B cell (primary cell): ENCODE measurements around the gene TRIO. TPM values are rescaled to one million over a fixed set of nuclear protein-coding genes. Genes with fewer than 3 reads are reported as not detected.

Source experiments
- ATAC-seq: fragments of 200-7000 bp; cut with Tn5 transposase; one replicate; pipeline ENCODE4 v1.10.0; 2021; ENCODE audit warnings: low read depth, mild to moderate bottlenecking, moderate number of reproducible peaks, moderate library complexity
- CTCF ChIA-PET: fragments of 350-600 bp; sonication (Branson Sonifier 250); formaldehyde crosslinking; loops from one replicate; lab custom pipeline; 2021; ENCODE audit warnings: antibody characterized with exemption, inconsistent platforms; lab: Charles Lee
- POLR2A ChIA-PET: fragments of 350-600 bp; sonication (Branson Sonifier 250); formaldehyde crosslinking; loops from one replicate; lab custom pipeline; 2021; ENCODE audit warnings: antibody characterized with exemption; lab: Charles Lee
- DNase-seq: peaks from one replicate; pipeline ENCODE4 v3.0.0; 2013
- H2AFZ ChIP-seq: 2 replicates; pipeline ENCODE4 v1.6.1; 2012; ENCODE audit warnings: mild to moderate bottlenecking, low read depth, low read length; ENCODE audit not compliant: insufficient read depth, poor library complexity, severe bottlenecking
- H3K27ac ChIP-seq, 2 donors: 1 replicate in 1 of 2; 2 replicates in 1 of 2; pipeline ENCODE4 v1.5.1; 2012 to 2013; ENCODE audit warnings: low read length in 2 of 2, mild to moderate bottlenecking in 2 of 2, moderate library complexity in 1 of 2
- H3K27me3 ChIP-seq, 4 experiments: fragments of 200-600 bp in 1 of 4; sonication (generic) in 1 of 4; replicated peaks in 1 of 4; 1 replicate in 2 of 4; 2 replicates in 2 of 4; pipeline versions ENCODE4 v1.6.1 to v1.7.0; 2013 to 2016; ENCODE audit warnings: low read length in 3 of 4, mild to moderate bottlenecking in 2 of 4, mixed read lengths in 1 of 4, moderate library complexity in 1 of 4; ENCODE audit not compliant: insufficient read depth in 4 of 4, control insufficient read depth in 3 of 4; ENCODE audit errors: control extremely low read depth in 1 of 4
- H3K36me3 ChIP-seq, 2 experiments: replicated peaks in 1 of 2; 1 replicate in 1 of 2; 2 replicates in 1 of 2; pipeline versions ENCODE4 v1.6.1 to v1.7.1; 2013; ENCODE audit warnings: low read length in 1 of 2; ENCODE audit not compliant: insufficient read depth in 2 of 2, control insufficient read depth in 1 of 2; ENCODE audit errors: control extremely low read depth in 1 of 2, extremely low read depth in 1 of 2
- H3K4me1 ChIP-seq, 2 donors: fragments of 200-600 bp in 1 of 2; sonication (generic) in 1 of 2; 1 replicate in 1 of 2; 2 replicates in 1 of 2; pipeline versions ENCODE4 v1.5.1 to v1.6.1; 2013 to 2017; ENCODE audit warnings: low read length in 2 of 2; ENCODE audit not compliant: control insufficient read depth in 2 of 2, insufficient read depth in 2 of 2
- H3K4me2 ChIP-seq: replicated peaks from 2 replicates; pipeline ENCODE3; 2012; ENCODE audit warnings: mild to moderate bottlenecking, low read depth, low read length; ENCODE audit not compliant: poor library complexity, severe bottlenecking
- H3K4me3 ChIP-seq, 5 experiments: fragments of 200-600 bp in 1 of 5; sonication (generic) in 1 of 5; 1 replicate in 3 of 5; 2 replicates in 2 of 5; pipeline versions ENCODE4 v1.5.1 to v1.7.0; 2011 to 2016; ENCODE audit warnings: low read length in 4 of 5, mild to moderate bottlenecking in 4 of 5, low read depth in 2 of 5, control low read depth in 1 of 5, moderate library complexity in 1 of 5; ENCODE audit not compliant: insufficient read depth in 1 of 5; ENCODE audit errors: control extremely low read depth in 1 of 5, extremely low read depth in 1 of 5
- H3K79me2 ChIP-seq: fragments of 200-600 bp; sonication (generic); one replicate; pipeline ENCODE4 v1.6.0; 2016; ENCODE audit warnings: low read length; ENCODE audit not compliant: control insufficient read depth, insufficient read depth
- H3K9ac ChIP-seq: fragments of 200-600 bp; sonication (generic); 2 replicates; pipeline ENCODE4 v1.6.1; 2017; ENCODE audit warnings: mild to moderate bottlenecking, low read length, moderate library complexity
- H3K9me3 ChIP-seq, 3 donors: one replicate each; pipeline versions ENCODE4 v1.6.1 to v1.7.1; 2013; ENCODE audit warnings: low read length in 2 of 3; ENCODE audit not compliant: control insufficient read depth in 2 of 3, insufficient read depth in 1 of 3; ENCODE audit errors: control extremely low read depth in 1 of 3
- H4K20me1 ChIP-seq: 2 replicates; pipeline ENCODE4 v1.6.0; 2012; ENCODE audit warnings: mild to moderate bottlenecking, low read length; ENCODE audit not compliant: insufficient read depth, control insufficient read depth, poor library complexity, severe bottlenecking
- H3K27ac Mint-ChIP-seq: one replicate; pipeline ENCODE4 v1.8.0; 2021; ENCODE audit warnings: mixed read lengths
- H3K27me3 Mint-ChIP-seq: one replicate; pipeline ENCODE4 v1.8.0; 2021; ENCODE audit warnings: mixed read lengths
- H3K4me1 Mint-ChIP-seq: one replicate; pipeline ENCODE4 v1.8.0; 2021; ENCODE audit warnings: mixed read lengths
- H3K4me3 Mint-ChIP-seq: one replicate; pipeline ENCODE4 v1.8.0; 2021; ENCODE audit warnings: mixed read lengths
- H3K9me3 Mint-ChIP-seq: one replicate; pipeline ENCODE4 v1.8.0; 2022; ENCODE audit warnings: mixed read lengths; ENCODE audit not compliant: insufficient read depth
- EZH2 ChIP-seq: IDR thresholded peaks from 2 replicates; pipeline ENCODE4 v1.6.1; 2012; ENCODE audit warnings: borderline replicate concordance, low read depth, mild to moderate bottlenecking, moderate library complexity, low read length; ENCODE audit not compliant: insufficient read depth, poor library complexity, severe bottlenecking
- WGBS: methylation state at CpG from one replicate; pipeline ENCODE4 v1.1.5; 2013; ENCODE audit warnings: missing lambda C conversion rate; ENCODE audit not compliant: insufficient coverage; 5-methylcytosine and 5-hydroxymethylcytosine counted together
- intact Hi-C: fragments of 100-400 bp; cut with micrococcal nuclease; formaldehyde crosslinking; loops from one replicate; pipeline ENCODE4 v1.10.0; 2022
- polyA plus RNA-seq: library from polyadenylated mRNA; depleted of rRNA; stranded (reverse); fragments of >200 nt; gene quantifications from 2 replicates; pipeline ENCODE4 v1.2.3, GENCODE V29; 2012
- total RNA-seq, 2 donors: library from RNA; stranded (reverse); fragments of 120-200 nt in 1 of 2; gene quantifications; 1 replicate in 1 of 2; 2 replicates in 1 of 2; pipeline versions ENCODE4 v1.2.3 to v1.2.4, GENCODE V29; 2013 to 2022
- TF ChIP-seq, protein P1 (sequence below): fragments of 200-600 bp; IDR thresholded peaks from one replicate; pipeline ENCODE4 v1.8.0; 2022; ENCODE audit warnings: antibody characterized with exemption, mild to moderate bottlenecking

TRIO gene
- total and polyA plus RNA-seq, 2 donors (not counting 1 experiment from before 2014, with no cell fraction given), result 90.5 to 479 TPM

DNA sequence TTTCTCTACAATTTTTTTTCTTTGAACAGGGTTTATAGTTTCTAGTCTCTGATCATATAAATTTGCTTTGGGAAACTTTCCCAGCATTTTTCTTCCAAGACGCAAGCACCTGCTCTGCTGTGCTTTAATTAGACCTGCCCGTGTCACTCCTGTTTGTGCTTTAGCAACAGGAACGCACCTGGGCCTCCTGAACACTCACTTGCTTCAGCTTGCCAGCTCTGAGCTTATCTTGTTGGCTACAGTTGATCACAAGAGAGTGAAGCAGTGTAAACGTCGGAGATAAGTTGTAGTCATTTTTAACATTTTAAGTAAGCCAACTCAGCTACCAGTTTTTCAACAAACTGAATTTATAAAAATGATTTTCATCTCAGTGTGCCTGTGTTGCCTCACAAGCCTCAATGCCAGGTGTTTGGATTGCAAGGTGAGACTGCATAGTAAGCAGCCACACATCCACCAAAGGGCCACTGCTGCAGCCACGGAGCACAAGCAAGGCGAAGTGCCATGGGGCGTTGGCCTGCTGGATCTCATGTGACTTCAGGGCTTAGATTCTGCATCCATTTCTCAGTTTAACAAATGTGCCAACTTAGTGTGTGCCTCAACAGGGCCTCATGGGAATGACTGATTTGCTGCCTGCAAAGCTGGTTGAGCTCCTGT, 166.9 kb downstream of the TRIO start:
- peaks cover 18% of the 10 kb centered on the region for H3K79me2 ChIP-seq
- H3K4me1 Mint-ChIP-seq, result no peaks in the 10 kb centered on the region
- 97% methylated on average over 6 of the region's 8 CpGs for WGBS
- no peak overlapping the region for H3K4me3 ChIP-seq
- no peak overlapping the region for H3K4me3 Mint-ChIP-seq
- no peaks in the 10 kb centered on the region for H3K27me3 ChIP-seq
- H3K9me3 Mint-ChIP-seq, result peaks cover 4% of the 10 kb centered on the region
- peaks cover 0 to 80% of the 10 kb centered on the region in 2 experiments for H3K36me3 ChIP-seq
- no peak overlapping the region for H3K9ac ChIP-seq
- H4K20me1 ChIP-seq, result peaks cover 42% of the 10 kb centered on the region
- TF ChIP-seq EZH2, result no peak
- TF ChIP-seq, protein P1, sequence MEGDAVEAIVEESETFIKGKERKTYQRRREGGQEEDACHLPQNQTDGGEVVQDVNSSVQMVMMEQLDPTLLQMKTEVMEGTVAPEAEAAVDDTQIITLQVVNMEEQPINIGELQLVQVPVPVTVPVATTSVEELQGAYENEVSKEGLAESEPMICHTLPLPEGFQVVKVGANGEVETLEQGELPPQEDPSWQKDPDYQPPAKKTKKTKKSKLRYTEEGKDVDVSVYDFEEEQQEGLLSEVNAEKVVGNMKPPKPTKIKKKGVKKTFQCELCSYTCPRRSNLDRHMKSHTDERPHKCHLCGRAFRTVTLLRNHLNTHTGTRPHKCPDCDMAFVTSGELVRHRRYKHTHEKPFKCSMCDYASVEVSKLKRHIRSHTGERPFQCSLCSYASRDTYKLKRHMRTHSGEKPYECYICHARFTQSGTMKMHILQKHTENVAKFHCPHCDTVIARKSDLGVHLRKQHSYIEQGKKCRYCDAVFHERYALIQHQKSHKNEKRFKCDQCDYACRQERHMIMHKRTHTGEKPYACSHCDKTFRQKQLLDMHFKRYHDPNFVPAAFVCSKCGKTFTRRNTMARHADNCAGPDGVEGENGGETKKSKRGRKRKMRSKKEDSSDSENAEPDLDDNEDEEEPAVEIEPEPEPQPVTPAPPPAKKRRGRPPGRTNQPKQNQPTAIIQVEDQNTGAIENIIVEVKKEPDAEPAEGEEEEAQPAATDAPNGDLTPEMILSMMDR, result no peak
- no peak overlapping the region for H3K4me2 ChIP-seq
- no peaks in the 10 kb centered on the region for H3K27me3 Mint-ChIP-seq
- H3K27ac ChIP-seq, result no peak overlapping the region
- no peak overlapping the region for H2AFZ ChIP-seq
- DNase-seq (no peak), ATAC-seq (no peak)
- intact Hi-C loops, result no loop called here
- POLR2A ChIA-PET, result no interaction called here
- no peaks in the 10 kb centered on the region for H3K9me3 ChIP-seq
- CTCF ChIA-PET, result interaction anchor here (1.5 kb wide), 1 partner anchor 23 kb away, joined by 3 read pairs; no protein-coding TSS in a partner anchor
- no peak overlapping the region for H3K27ac Mint-ChIP-seq
- no peaks in the 10 kb centered on the region for H3K4me1 ChIP-seq

- Histone ChIP-seq H3K79me2 (peaks cover 18% of the 10 kb centered on the region), H3K27me3 (no peaks in the 10 kb centered on the region), H3K9me3 (no peaks in the 10 kb centered on the region), H3K9ac (no peak overlapping the region), H3K27ac (no peak overlapping the region), H2AFZ (no peak overlapping the region), H3K4me2 (no peak overlapping the region), H3K4me1 (no peaks in the 10 kb centered on the region), H4K20me1 (peaks cover 42% of the 10 kb centered on the region), H3K4me3 (no peak overlapping the region), H3K36me3 (peaks cover 0 to 76% of the 10 kb centered on the region in 2 experiments)
- TF ChIP-seq, protein P1, result no peak
- TF ChIP-seq EZH2, result no peak
- no peak for ATAC-seq
- H3K9me3 Mint-ChIP-seq, result peaks cover 4% of the 10 kb centered on the region
- ChIA-PET CTCF (interaction anchor here (1.4 to 1.5 kb wide), 2 partner anchors 15 to 24 kb away, joined by 3 to 5 read pairs; no protein-coding TSS in a partner anchor), POLR2A (no interaction called here)
- H3K4me1 Mint-ChIP-seq, result no peaks in the 10 kb centered on the region
- no peaks in the 10 kb centered on the region for H3K27me3 Mint-ChIP-seq
- no peak overlapping the region for H3K4me3 Mint-ChIP-seq
- no peak overlapping the region for H3K27ac Mint-ChIP-seq
- DNase-seq, result no peak
- intact Hi-C loops, result no loop called here
- 98% methylated on average over 6 of the region's 8 CpGs for WGBS
These were observed 167.8 kb downstream of the TRIO start for GRCh38 chr5:14310901-14311300.
